Suprapubic skin (tissue), 3 donors: ENCODE measurements around the gene CLDN1.

Experiments used
- CTCF ChIP-seq, 2 donors: fragments of 200-600 bp in 1 of 2; fragments of 450-650 bp in 1 of 2; sonication (generic) in 1 of 2; IDR thresholded peaks; one replicate each; pipeline ENCODE4 v1.5.1; 2016 to 2019; ENCODE audit warnings: antibody characterized with exemption in 2 of 2, mild to moderate bottlenecking in 1 of 2, moderate library complexity in 1 of 2
- EP300 ChIP-seq: sonication (generic); formaldehyde crosslinking; IDR thresholded peaks from one replicate; pipeline ENCODE4 v1.6.1; 2017; ENCODE audit warnings: antibody characterized with exemption
- POLR2A ChIP-seq, 2 donors: fragments of 450-650 bp; IDR thresholded peaks; one replicate each; pipeline ENCODE4 v1.6.1; 2017; ENCODE audit warnings: antibody characterized with exemption in 2 of 2, mild to moderate bottlenecking in 2 of 2, moderate library complexity in 2 of 2

- TF ChIP-seq CTCF (IDR thresholded peaks at IDR 0.05): no peak
- TF ChIP-seq EP300: no peak
- no peak for TF ChIP-seq POLR2A (IDR thresholded peaks at IDR 0.05)
Observed at GRCh38 chr3:190294030-190294429, 28.2 kb downstream of the CLDN1 start.
